Stimulated activated memory B cell treated with anti-CD40 and anti-IgM and Interleukin-4, amounts not matched to agents 10 μg/mL and 1 μg/mL and 100 μg/mL, for 72 hours (primary cell): Measurements from ENCODE around the gene WDR45.
A peak's percentile ranks its signal among the peaks of the same experiment; 100 is the strongest.

Experiments used
- ATAC-seq: fragments of 150-1000 bp; cut with Tn5 transposase; 2 replicates; pipeline ENCODE4 v1.10.0; 2021
- H3K27ac Mint-ChIP-seq: one replicate; pipeline ENCODE4 v1.8.0; 2022; ENCODE audit warnings: mild to moderate bottlenecking, mixed read lengths
- H3K27me3 Mint-ChIP-seq: one replicate; pipeline ENCODE4 v1.8.0; 2022; ENCODE audit warnings: mixed read lengths
- H3K36me3 Mint-ChIP-seq: one replicate; pipeline ENCODE4 v1.8.0; 2022; ENCODE audit warnings: mixed read lengths
- H3K4me1 Mint-ChIP-seq: one replicate; pipeline ENCODE4 v1.8.0; 2022; ENCODE audit warnings: mixed read lengths
- H3K4me3 Mint-ChIP-seq: one replicate; pipeline ENCODE4 v1.8.0; 2022; ENCODE audit warnings: mild to moderate bottlenecking, moderate library complexity, mixed read lengths
- H3K9me3 Mint-ChIP-seq: one replicate; pipeline ENCODE4 v1.8.0; 2022; ENCODE audit warnings: mixed read lengths

The WDR45 gene

GRCh38 chrX:49066278-49066677 lies 13.4 kb downstream of the WDR45 start:
- Mint-ChIP-seq H3K4me1 (no peaks in the 10 kb centered on the region), H3K27ac (no peak overlapping the region), H3K36me3 (peaks cover 11% of the 10 kb centered on the region), H3K27me3 (no peaks in the 10 kb centered on the region), H3K4me3 (no peak overlapping the region), H3K9me3 (no peaks in the 10 kb centered on the region)
- no peak for ATAC-seq

DNA sequence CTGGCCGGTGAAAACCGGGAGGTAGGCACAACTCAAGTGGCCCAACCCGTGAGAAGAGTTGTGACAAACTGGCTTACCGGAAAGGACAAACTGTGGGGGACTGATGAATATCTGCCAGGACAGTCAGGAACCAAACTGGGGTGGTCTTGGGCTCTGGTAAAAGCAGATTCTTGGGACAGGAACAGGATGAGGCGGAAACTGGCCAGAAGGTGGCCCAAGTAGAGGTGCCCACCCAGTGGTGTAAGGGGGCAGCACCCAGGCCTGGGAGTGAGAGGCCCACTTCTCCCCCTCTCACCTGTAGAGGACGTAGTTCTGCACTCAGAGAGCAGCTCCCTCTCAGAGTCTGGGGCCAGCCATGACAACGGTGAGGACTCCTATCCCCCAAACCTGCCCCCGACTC lies 15.0 kb downstream of the WDR45 start:
- peaks cover 10% of the 10 kb centered on the region for H3K36me3 Mint-ChIP-seq
- no peak overlapping the region for H3K4me3 Mint-ChIP-seq
- no peak for ATAC-seq
- no peaks in the 10 kb centered on the region for H3K9me3 Mint-ChIP-seq
- no peak overlapping the region for H3K27ac Mint-ChIP-seq
- H3K4me1 Mint-ChIP-seq: no peaks in the 10 kb centered on the region
- no peaks in the 10 kb centered on the region for H3K27me3 Mint-ChIP-seq

DNA sequence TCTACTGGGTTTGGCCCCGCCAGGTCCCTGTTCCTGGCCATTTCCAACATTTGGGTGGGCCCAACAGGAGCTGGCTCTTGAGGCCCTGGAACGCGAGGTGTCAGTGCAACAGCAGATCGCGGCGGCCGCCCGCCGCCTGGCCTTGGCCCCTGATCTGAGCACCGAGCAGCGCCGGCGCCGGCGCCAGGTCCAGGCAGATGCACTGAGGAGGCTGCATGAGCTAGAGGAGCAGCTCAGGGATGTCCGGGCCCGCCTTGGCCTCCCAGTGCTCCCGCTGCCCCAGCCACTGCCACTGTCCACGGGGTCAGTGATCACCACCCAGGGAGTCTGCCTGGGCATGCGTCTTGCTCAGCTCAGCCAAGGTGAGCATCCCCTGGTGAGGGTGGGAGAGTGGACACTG lies 15.4 kb downstream of the WDR45 start:
- Mint-ChIP-seq H3K9me3 (no peaks in the 10 kb centered on the region), H3K4me3 (no peak overlapping the region), H3K4me1 (no peaks in the 10 kb centered on the region), H3K27me3 (no peaks in the 10 kb centered on the region), H3K27ac (no peak overlapping the region), H3K36me3 (peaks cover 10% of the 10 kb centered on the region)
- ATAC-seq: no peak

GRCh38 chrX:49063715-49064114 lies 16.0 kb downstream of the WDR45 start:
- H3K4me1 Mint-ChIP-seq: no peaks in the 10 kb centered on the region
- H3K27ac Mint-ChIP-seq: no peak overlapping the region
- H3K9me3 Mint-ChIP-seq: no peaks in the 10 kb centered on the region
- no peak overlapping the region for H3K4me3 Mint-ChIP-seq
- peaks cover 10% of the 10 kb centered on the region for H3K36me3 Mint-ChIP-seq
- H3K27me3 Mint-ChIP-seq: no peaks in the 10 kb centered on the region
- no peak for ATAC-seq

DNA sequence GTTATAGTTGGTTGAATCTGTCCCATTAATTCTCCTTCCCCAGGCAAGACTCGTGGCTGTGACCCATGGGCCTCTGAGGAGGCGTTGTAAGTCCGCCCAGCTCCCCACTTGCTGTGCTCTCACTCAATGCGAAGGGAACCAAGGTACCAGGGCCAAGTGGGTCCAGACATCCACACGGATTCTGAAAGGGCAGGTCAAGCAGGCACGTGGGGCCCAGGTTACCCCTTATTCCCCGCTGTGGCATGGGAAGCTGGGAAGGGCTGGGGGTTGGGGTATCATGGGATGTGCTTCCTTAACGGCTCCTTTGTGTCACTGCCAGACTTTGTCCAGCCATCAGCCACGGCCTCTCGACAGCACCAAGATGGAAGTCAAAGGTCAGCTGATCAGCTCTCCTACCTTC lies 17.8 kb downstream of the WDR45 start:
- Mint-ChIP-seq H3K36me3 (peaks cover 10% of the 10 kb centered on the region), H3K4me1 (no peaks in the 10 kb centered on the region), H3K27ac (no peak overlapping the region), H3K9me3 (no peaks in the 10 kb centered on the region), H3K4me3 (no peak overlapping the region), H3K27me3 (no peaks in the 10 kb centered on the region)
- ATAC-seq: no peak

DNA sequence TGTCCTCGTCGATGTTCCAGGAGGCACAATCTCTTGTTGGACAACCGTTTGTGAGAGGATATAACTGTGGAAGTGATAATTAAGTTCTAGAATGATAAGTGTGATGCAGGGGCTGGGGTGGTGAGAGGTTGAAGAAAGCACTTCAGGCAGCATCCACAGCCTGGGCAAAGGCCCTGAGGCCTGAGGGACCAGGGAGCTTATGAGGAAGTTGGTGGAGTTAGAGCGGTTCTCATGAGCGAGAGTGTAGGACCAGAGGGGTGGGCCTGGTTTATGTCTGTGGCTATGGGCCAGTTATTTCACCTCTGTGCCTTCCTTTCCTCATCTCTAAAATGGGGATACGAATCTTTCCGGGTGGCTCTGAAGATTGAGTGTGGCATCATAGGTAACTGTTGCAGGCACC lies 18.2 kb downstream of the WDR45 start:
- no peaks in the 10 kb centered on the region for H3K9me3 Mint-ChIP-seq
- H3K36me3 Mint-ChIP-seq: peaks cover 10% of the 10 kb centered on the region
- no peaks in the 10 kb centered on the region for H3K4me1 Mint-ChIP-seq
- no peak for ATAC-seq
- no peak overlapping the region for H3K4me3 Mint-ChIP-seq
- H3K27ac Mint-ChIP-seq: no peak overlapping the region
- H3K27me3 Mint-ChIP-seq: no peaks in the 10 kb centered on the region

GRCh38 chrX:49060914-49061313 lies 18.8 kb downstream of the WDR45 start:
- Mint-ChIP-seq H3K4me3 (no peak overlapping the region), H3K27me3 (no peaks in the 10 kb centered on the region), H3K36me3 (peaks cover 10% of the 10 kb centered on the region), H3K27ac (no peak overlapping the region), H3K9me3 (no peaks in the 10 kb centered on the region), H3K4me1 (no peaks in the 10 kb centered on the region)
- ATAC-seq: no peak

- Mint-ChIP-seq H3K4me1 (peaks cover 6% of the 10 kb centered on the region), H3K27me3 (no peaks in the 10 kb centered on the region), H3K36me3 (peaks cover 10% of the 10 kb centered on the region), H3K27ac (no peak overlapping the region), H3K4me3 (no peak overlapping the region), H3K9me3 (no peaks in the 10 kb centered on the region)
- no peak for ATAC-seq
Observed at GRCh38 chrX:49059681-49060085, 20.0 kb downstream of the WDR45 start.

- no peak overlapping the region for H3K27ac Mint-ChIP-seq
- H3K4me3 Mint-ChIP-seq: no peak overlapping the region
- H3K36me3 Mint-ChIP-seq: peaks cover 10% of the 10 kb centered on the region
Observed at GRCh38 chrX:49059201-49059600, 20.5 kb downstream of the WDR45 start.

GRCh38 chrX:49058794-49059193 lies 20.9 kb downstream of the WDR45 start, which contains the start of gene CCDC120:
TSS of gene CCDC120 (plus strand) at chrX:49058999. CDS start at chrX:49062042, 3,043 bp downstream.
- peaks cover 10% of the 10 kb centered on the region for H3K36me3 Mint-ChIP-seq
- no peak within 1 kb of the TSS for H3K27ac Mint-ChIP-seq
- H3K4me1 Mint-ChIP-seq: peaks cover 15% of the 10 kb centered on the region
- no peak for ATAC-seq
- no peaks in the 10 kb centered on the region for H3K27me3 Mint-ChIP-seq
- no peak within 1 kb of the TSS for H3K4me3 Mint-ChIP-seq
- no peaks in the 10 kb centered on the region for H3K9me3 Mint-ChIP-seq

More at GRCh38 chrX:49059201-49059600, 20.5 kb downstream of the WDR45 start:
- H3K9me3 Mint-ChIP-seq: no peaks in the 10 kb centered on the region
- no peak for ATAC-seq
- no peaks in the 10 kb centered on the region for H3K27me3 Mint-ChIP-seq
- peaks cover 11% of the 10 kb centered on the region for H3K4me1 Mint-ChIP-seq

DNA sequence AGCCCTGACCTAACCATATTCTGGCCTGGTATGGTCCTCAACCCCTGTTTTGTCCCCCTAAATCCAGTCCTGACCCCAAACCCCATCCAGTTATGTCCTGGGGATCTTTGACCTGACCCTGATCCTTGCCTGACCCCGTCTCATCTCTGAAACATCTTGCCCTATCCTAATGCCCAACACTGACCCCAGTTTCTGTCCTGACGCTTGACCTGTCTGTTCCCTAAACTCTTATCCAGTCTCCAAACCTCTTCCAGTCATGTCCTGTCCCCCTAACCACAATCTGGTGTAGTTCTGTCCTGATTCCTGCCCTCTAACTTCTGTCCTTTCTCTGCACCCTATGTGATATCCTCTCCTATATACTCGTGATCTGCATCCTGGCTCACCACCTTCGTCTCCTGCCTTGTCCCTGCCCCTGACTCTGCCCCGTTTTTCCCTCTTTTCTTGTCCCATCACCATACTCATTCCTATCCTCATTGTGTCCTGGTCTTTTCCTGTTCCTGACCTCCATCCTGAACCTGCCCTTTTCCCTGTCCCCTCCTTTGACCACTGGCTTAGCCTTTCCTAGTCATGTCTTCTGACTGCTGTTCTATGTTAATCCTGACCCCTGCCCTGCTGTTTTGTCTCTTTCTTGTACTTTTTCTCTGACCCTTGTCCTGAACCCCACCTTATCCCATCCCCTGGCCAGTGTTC lies 25.5 kb downstream of the WDR45 start:
- H3K4me1 Mint-ChIP-seq: peaks cover 27% of the 10 kb centered on the region
- ATAC-seq: no peak
- peak overlapping the region; percentile 86 for H3K4me3 Mint-ChIP-seq
- H3K27me3 Mint-ChIP-seq: no peaks in the 10 kb centered on the region
- H3K9me3 Mint-ChIP-seq: no peaks in the 10 kb centered on the region
- H3K27ac Mint-ChIP-seq: peak overlapping the region; percentile 89
- no peaks in the 10 kb centered on the region for H3K36me3 Mint-ChIP-seq

GRCh38 chrX:49053223-49054072 lies 26.2 kb downstream of the WDR45 start:
- Mint-ChIP-seq H3K4me3 (peak overlapping the region; percentile 86), H3K27me3 (no peaks in the 10 kb centered on the region), H3K4me1 (peaks cover 27% of the 10 kb centered on the region), H3K9me3 (no peaks in the 10 kb centered on the region), H3K36me3 (no peaks in the 10 kb centered on the region), H3K27ac (peak overlapping the region; percentile 89)
- ATAC-seq: peak; percentile 82

DNA sequence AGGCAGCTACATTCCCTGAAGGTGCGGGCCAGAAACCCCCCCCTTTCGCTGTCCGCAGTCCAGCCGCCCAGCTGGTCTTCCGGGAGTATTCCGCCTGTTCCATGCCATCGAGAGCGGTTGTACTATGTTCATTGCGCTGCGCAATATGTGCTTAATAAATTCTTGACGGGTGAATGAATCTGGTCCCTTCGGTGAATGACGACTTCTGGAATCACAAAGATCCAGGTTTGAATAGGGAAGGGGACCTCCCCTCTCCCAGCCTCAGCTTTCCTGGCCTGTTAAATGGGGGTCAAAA lies 35.8 kb downstream of the WDR45 start:
- no peaks in the 10 kb centered on the region for H3K9me3 Mint-ChIP-seq
- no peak for ATAC-seq
- H3K27ac Mint-ChIP-seq: peak overlapping the region; percentile 89
- peaks cover 34% of the 10 kb centered on the region for H3K4me1 Mint-ChIP-seq
- peak overlapping the region; percentile 91 for H3K4me3 Mint-ChIP-seq
- H3K27me3 Mint-ChIP-seq: no peaks in the 10 kb centered on the region
- H3K36me3 Mint-ChIP-seq: peaks cover 5% of the 10 kb centered on the region

- H3K36me3 Mint-ChIP-seq: peaks cover 10% of the 10 kb centered on the region
Observed at GRCh38 chrX:49043220-49043986, 36.3 kb downstream of the WDR45 start, which contains the start of gene TFE3. TSS of gene TFE3 (minus strand) at chrX:49043357. CDS start at chrX:49043226, 131 bp downstream.

DNA sequence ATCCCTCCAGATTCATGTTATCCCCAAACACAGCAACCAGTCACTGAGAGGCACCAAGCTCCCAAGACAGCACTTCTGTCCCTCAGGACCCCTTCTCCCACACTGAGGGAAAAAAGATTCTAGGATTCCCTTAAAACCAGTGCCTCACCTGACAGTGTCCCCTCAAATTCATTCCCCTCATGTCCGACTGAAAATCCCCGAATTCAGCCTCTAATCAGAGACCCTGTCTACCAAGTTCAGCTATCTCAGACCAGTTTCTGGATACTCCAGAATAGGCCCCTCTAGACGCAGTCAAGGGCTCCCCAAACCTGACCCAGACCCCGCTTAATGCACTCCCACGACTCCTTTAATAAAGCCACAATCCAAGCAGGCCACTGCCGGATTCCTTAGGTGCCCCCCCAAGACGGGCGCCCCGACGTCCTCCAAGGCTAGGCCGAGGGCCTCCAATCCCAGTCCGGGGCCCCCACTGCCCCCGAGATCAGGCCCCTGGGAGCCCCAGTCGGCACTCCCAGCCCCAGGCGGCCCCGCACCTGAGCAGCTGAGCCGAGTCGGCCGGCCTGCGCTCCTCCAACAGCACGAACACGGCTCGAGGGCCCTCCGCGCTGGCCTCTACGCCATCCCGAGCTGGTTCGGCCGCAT lies 37.0 kb downstream of the WDR45 start:
- ATAC-seq: no peak

More at GRCh38 chrX:49043220-49043986, 36.3 kb downstream of the WDR45 start, which contains the start of gene TFE3:
- ATAC-seq: peak; percentile 96
- Mint-ChIP-seq H3K9me3 (no peaks in the 10 kb centered on the region), H3K4me1 (peaks cover 36% of the 10 kb centered on the region), H3K27ac (peak within 1 kb of the TSS; percentile 89), H3K4me3 (peak within 1 kb of the TSS; percentile 91), H3K27me3 (no peaks in the 10 kb centered on the region)

More for the DNA sequence above, 37.0 kb downstream of the WDR45 start:
- Mint-ChIP-seq H3K4me3 (peak overlapping the region; percentile 91), H3K36me3 (peaks cover 15% of the 10 kb centered on the region), H3K9me3 (no peaks in the 10 kb centered on the region), H3K4me1 (peaks cover 36% of the 10 kb centered on the region), H3K27ac (peak overlapping the region; percentile 89), H3K27me3 (no peaks in the 10 kb centered on the region)
